Activated T-cell treated with anti-CD3 and anti-CD28 coated beads, Interleukin-2, amount 50 U/mL, for 72 hours (primary cell): ENCODE results near the gene DCPS. TPM values are rescaled to one million over a fixed set of nuclear protein-coding genes. Genes with fewer than 3 reads are reported as not detected.
"Not testable (repeated sequence)": the region's sequence is repeated elsewhere in the genome, so short reads cannot be mapped to it uniquely, and the experiment has no call there.

Experiments
- ATAC-seq, 2 donors: fragments of 150-1000 bp; cut with Tn5 transposase; replicated peaks in 1 of 2; 2 replicates each; pipeline ENCODE4 v1.10.0; 2021; ENCODE audit warnings: moderate library complexity in 2 of 2, mild to moderate bottlenecking in 1 of 2
- DNase-seq, 2 donors: peaks; one replicate each; pipeline ENCODE4 v3.0.0; 2021 to 2022; ENCODE audit warnings: mixed read lengths in 1 of 2
- H3K27ac Mint-ChIP-seq: one replicate; pipeline ENCODE4 v1.8.0; 2022; ENCODE audit warnings: mild to moderate bottlenecking, moderate library complexity, mixed read lengths
- H3K27me3 Mint-ChIP-seq: one replicate; pipeline ENCODE4 v1.8.0; 2022; ENCODE audit warnings: low read depth, mixed read lengths
- H3K36me3 Mint-ChIP-seq, 2 donors: one replicate each; pipeline ENCODE4 v1.8.0; 2022; ENCODE audit warnings: mixed read lengths in 2 of 2, mild to moderate bottlenecking in 1 of 2; ENCODE audit not compliant: insufficient read depth in 2 of 2
- H3K4me1 Mint-ChIP-seq: one replicate; pipeline ENCODE4 v1.8.0; 2022; ENCODE audit warnings: low read depth, mixed read lengths
- H3K4me3 Mint-ChIP-seq, 2 donors: one replicate each; pipeline ENCODE4 v1.8.0; 2022; ENCODE audit warnings: mild to moderate bottlenecking in 2 of 2, mixed read lengths in 2 of 2, moderate library complexity in 2 of 2
- H3K9me3 Mint-ChIP-seq, 2 donors: one replicate each; pipeline ENCODE4 v1.8.0; 2022; ENCODE audit warnings: mixed read lengths in 2 of 2
- total RNA-seq, 2 donors: library from RNA; stranded (reverse); gene quantifications; one replicate each; pipeline ENCODE4 v1.2.3, GENCODE V29; 2022

Gene DCPS
- total RNA-seq, 2 donors from 2014 or later: 33.9 to 37.7 TPM

- Mint-ChIP-seq H3K4me1 (peaks cover 40% of the 10 kb centered on the region), H3K36me3 (peaks cover 0 to 4% of the 10 kb centered on the region in 2 donors), H3K27me3 (no peaks in the 10 kb centered on the region), H3K4me3 (no peak overlapping the region), H3K27ac (peak overlapping the region; percentile 22), H3K9me3 (no peaks in the 10 kb centered on the region)
- DNase-seq: no peak
- no peak for ATAC-seq
Observed at GRCh38 chr11:126345283-126345682, 41.4 kb downstream of the DCPS start.

- DNase-seq (no peak), ATAC-seq (peak; percentile 33 to 52)
- Mint-ChIP-seq H3K4me3 (peak overlapping the region in 1 of 2 donors; percentile 19), H3K27me3 (no peaks in the 10 kb centered on the region), H3K4me1 (peaks cover 44% of the 10 kb centered on the region), H3K36me3 (peaks cover 2 to 8% of the 10 kb centered on the region in 2 donors), H3K9me3 (no peaks in the 10 kb centered on the region), H3K27ac (peak overlapping the region; percentile 91)
Observed at GRCh38 chr11:126345759-126346585, 42.1 kb downstream of the DCPS start.

GRCh38 chr11:126346586-126346940, 42.7 kb downstream of the DCPS start:
- no peaks in the 10 kb centered on the region for H3K27me3 Mint-ChIP-seq
- peaks cover 2 to 8% of the 10 kb centered on the region in 2 donors for H3K36me3 Mint-ChIP-seq
- peak overlapping the region in 1 of 2 donors; percentile 19 for H3K4me3 Mint-ChIP-seq
- H3K4me1 Mint-ChIP-seq: peaks cover 42% of the 10 kb centered on the region
- no peak for ATAC-seq
- H3K27ac Mint-ChIP-seq: peak overlapping the region; percentile 91
- no peak for DNase-seq
- H3K9me3 Mint-ChIP-seq: no peaks in the 10 kb centered on the region

- not testable (repeated sequence) for H3K36me3 Mint-ChIP-seq, H3K9me3 Mint-ChIP-seq, DNase-seq, H3K4me3 Mint-ChIP-seq, H3K27me3 Mint-ChIP-seq, ATAC-seq
- H3K4me1 Mint-ChIP-seq: peaks cover 38% of the 10 kb centered on the region
- H3K27ac Mint-ChIP-seq: peak overlapping the region; percentile 91
Observed at GRCh38 chr11:126346946-126347345, 43.1 kb downstream of the DCPS start.

GRCh38 chr11:126347751-126348668, 44.1 kb downstream of the DCPS start:
- no peak for ATAC-seq
- no peak overlapping the region for H3K4me3 Mint-ChIP-seq
- peak overlapping the region; percentile 81 for H3K27ac Mint-ChIP-seq
- peaks cover 39% of the 10 kb centered on the region for H3K4me1 Mint-ChIP-seq
- no peaks in the 10 kb centered on the region for H3K27me3 Mint-ChIP-seq
- peaks cover 2 to 8% of the 10 kb centered on the region in 2 donors for H3K36me3 Mint-ChIP-seq
- DNase-seq: no peak
- no peaks in the 10 kb centered on the region for H3K9me3 Mint-ChIP-seq

DNA sequence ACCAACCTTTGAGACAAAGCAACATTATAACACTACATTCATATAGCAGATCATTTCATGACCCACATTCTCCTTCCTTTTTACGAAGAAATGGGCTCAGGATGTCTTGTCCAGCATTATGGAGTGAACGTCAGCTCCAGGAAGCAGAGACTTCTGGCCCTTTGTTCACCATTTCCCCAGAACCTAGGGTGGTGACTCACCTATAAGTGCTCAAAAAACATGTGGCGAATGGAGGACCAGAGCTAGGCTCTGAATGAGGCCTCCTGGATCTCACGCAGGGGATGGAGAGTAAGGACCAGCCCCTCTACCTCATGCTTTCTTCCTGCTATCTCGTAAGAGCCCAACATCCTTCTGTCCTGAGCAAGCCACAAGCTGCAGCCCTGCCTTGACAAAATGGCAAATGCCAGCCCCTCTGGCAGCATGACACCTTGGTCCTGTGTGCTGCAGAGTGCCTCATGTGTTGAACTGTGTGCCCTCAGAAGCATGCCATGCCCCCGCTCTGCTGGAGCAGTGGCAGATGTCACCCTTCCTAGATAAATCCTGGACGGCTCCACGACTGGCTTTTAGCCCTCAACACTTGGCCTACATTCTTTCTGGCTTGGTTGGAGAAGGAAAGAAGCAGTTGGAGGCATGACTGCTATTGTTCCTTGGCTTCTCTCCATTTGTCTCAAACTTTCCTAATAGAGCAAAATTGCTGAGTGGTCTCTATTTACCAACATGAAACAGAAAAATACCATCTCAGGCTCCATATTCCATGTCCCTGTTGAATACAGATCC, 45.1 kb downstream of the DCPS start:
- no peaks in the 10 kb centered on the region for H3K27me3 Mint-ChIP-seq
- peaks cover 2 to 3% of the 10 kb centered on the region in 2 donors for H3K36me3 Mint-ChIP-seq
- H3K9me3 Mint-ChIP-seq: no peaks in the 10 kb centered on the region
- H3K4me1 Mint-ChIP-seq: peaks cover 49% of the 10 kb centered on the region
- peak overlapping the region in 1 of 2 donors; percentile 4 for H3K4me3 Mint-ChIP-seq
- DNase-seq (no peak), ATAC-seq (peak; percentile 36 to 57)
- H3K27ac Mint-ChIP-seq: peak overlapping the region; percentile 81

DNA sequence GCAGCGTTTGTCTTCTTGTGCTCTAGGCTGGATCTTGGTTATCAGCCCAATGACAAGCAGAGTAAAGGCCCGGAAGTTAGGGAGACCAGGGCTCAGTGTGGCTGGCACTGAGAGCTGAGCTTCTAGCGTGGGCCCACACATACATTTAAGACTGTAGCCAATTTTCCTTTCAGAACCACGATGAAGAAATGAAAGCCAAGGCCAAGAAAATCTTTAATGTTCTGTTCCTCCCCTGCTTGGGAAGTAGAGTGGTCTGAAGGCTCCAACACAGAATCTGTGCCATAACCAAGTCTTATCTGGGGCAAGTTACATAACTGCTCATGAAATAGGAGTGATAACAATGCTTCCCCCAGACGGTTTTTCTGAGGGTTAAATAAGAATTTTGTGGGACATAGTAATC, 47.0 kb downstream of the DCPS start:
- H3K27me3 Mint-ChIP-seq: no peaks in the 10 kb centered on the region
- H3K4me3 Mint-ChIP-seq: no peak overlapping the region
- H3K4me1 Mint-ChIP-seq: peaks cover 57% of the 10 kb centered on the region
- no peak for DNase-seq
- H3K36me3 Mint-ChIP-seq: peaks cover 2 to 3% of the 10 kb centered on the region in 2 donors
- no peak overlapping the region for H3K27ac Mint-ChIP-seq
- no peaks in the 10 kb centered on the region for H3K9me3 Mint-ChIP-seq
- ATAC-seq: no peak

DNA sequence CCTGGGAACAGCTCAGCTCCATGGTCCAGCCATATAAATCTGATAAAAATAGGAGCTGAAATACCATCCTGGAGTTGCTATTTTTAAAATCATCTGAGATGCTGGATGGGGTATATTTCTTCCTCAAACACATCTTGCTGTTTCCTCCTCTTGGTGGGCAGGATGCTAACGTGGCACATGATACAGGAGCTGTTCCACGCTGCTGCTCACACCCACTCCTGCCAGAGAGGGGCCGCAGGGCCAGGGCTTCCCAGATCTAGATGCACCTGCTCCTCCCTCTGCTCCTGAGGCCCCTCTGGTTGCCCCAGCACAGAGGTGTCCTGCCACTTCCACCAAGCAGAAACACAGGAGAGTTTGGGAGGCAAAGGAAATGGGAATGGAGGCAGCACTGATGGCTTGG, 48.3 kb downstream of the DCPS start:
- Mint-ChIP-seq H3K4me3 (peak overlapping the region; percentile 63 to 78), H3K36me3 (peaks cover 2 to 3% of the 10 kb centered on the region in 2 donors), H3K4me1 (peaks cover 58% of the 10 kb centered on the region), H3K9me3 (no peaks in the 10 kb centered on the region), H3K27me3 (no peaks in the 10 kb centered on the region), H3K27ac (peak overlapping the region; percentile 98)
- DNase-seq (no peak), ATAC-seq (no peak)

GRCh38 chr11:126352934-126353801, 49.3 kb downstream of the DCPS start:
- Mint-ChIP-seq H3K36me3 (peaks cover 2 to 3% of the 10 kb centered on the region in 2 donors), H3K4me3 (peak overlapping the region; percentile 63 to 78), H3K9me3 (no peaks in the 10 kb centered on the region), H3K4me1 (peaks cover 59% of the 10 kb centered on the region), H3K27ac (peak overlapping the region; percentile 98), H3K27me3 (no peaks in the 10 kb centered on the region)
- ATAC-seq: peak; percentile 70 to 71
- peak; percentile 52 to 55 for DNase-seq

- Mint-ChIP-seq H3K27me3 (no peaks in the 10 kb centered on the region), H3K4me3 (peak overlapping the region; percentile 98), H3K27ac (peak overlapping the region; percentile 94), H3K4me1 (peaks cover 48% of the 10 kb centered on the region), H3K36me3 (peaks cover 2 to 3% of the 10 kb centered on the region in 2 donors), H3K9me3 (no peaks in the 10 kb centered on the region)
- ATAC-seq: peak; percentile 25 to 39
- DNase-seq: no peak
Observed at GRCh38 chr11:126354631-126355323, 50.9 kb downstream of the DCPS start.

DNA sequence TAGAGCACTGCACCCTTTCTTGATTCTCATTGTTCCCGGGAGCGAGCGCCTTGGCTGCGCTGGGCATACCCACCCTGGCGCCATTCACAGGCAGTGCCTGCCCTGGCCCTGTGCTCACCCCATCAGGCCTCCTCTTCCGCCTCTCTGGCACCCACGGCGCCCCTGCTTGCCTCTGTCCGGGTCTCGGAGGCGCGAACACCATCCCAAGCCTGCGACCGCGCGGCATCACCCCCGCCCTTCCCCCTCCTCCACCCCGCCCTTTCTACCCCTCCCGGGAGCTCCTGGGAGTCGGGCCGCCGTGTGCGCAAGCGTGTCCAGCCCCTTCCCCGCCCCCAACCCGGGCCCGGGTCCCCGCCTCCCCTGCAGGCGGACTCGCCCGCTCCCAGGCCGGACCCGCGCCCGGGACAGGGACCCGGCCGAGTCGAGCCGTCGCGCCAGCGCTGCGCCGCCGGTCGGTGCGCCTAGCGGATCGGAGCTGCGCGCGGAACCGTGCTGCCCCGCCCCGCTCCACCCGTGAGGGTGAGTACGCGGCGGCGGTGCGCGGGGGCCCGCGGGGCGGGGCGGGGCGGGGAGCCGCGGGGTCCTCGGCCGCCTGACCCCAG, 51.6 kb downstream of the DCPS start, which contains the start of gene ST3GAL4:
ST3GAL4 (plus strand) TSS at position 363 of the 602 bp plus-strand sequence. CDS start 50,470 bp downstream, outside the sequence.
- H3K36me3 Mint-ChIP-seq: peaks cover 2 to 3% of the 10 kb centered on the region in 2 donors
- peak within 1 kb of the TSS; percentile 98 for H3K4me3 Mint-ChIP-seq
- H3K27me3 Mint-ChIP-seq: no peaks in the 10 kb centered on the region
- peak within 1 kb of the TSS; percentile 94 for H3K27ac Mint-ChIP-seq
- DNase-seq: peak; percentile 69 to 74
- H3K9me3 Mint-ChIP-seq: no peaks in the 10 kb centered on the region
- peak; percentile 71 to 72 for ATAC-seq
- peaks cover 47% of the 10 kb centered on the region for H3K4me1 Mint-ChIP-seq
